HG03558 (cell line): ENCODE data around the gene FDXR.

ENCODE experiments used
- ATAC-seq: cut with Tn5 transposase; IDR thresholded peaks from one replicate; pipeline ENCODE4 v1.9.1; 2021; ENCODE audit warnings: moderate number of reproducible peaks; ENCODE audit not compliant: unreplicated experiment; ENCODE audit errors: extremely low read depth

Gene FDXR

DNA sequence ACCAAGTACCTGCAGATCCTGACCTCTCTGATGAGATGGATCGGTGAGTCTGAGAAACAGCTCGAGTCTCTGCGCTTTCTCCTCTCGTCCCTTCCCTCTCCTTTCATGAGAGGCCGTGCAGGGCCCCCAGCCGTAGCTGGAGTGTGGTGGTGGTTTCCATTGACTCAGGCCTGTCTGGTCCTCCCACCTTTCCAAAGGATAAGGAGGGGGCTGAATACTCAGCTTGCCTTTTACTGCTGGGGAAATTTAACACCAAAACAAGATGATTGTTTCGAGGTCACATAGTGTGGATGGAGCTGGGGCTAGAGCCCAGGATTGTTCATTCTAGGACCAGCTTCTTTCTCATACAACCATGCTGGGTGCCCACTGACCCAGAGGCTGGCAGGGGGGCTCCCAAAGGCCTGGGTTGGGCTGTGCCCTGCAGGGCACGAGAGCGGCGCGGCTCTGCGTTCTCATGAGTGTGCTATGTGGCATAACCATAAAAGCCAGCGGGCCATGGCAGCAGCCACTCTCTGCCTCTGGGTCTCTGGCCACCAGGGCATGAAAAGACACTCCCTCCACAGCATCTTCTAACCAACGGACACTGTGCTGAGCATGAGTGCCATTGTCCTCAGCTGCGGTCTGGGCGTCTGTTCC, 52.9 kb downstream of the FDXR start:
- no peak for ATAC-seq

DNA sequence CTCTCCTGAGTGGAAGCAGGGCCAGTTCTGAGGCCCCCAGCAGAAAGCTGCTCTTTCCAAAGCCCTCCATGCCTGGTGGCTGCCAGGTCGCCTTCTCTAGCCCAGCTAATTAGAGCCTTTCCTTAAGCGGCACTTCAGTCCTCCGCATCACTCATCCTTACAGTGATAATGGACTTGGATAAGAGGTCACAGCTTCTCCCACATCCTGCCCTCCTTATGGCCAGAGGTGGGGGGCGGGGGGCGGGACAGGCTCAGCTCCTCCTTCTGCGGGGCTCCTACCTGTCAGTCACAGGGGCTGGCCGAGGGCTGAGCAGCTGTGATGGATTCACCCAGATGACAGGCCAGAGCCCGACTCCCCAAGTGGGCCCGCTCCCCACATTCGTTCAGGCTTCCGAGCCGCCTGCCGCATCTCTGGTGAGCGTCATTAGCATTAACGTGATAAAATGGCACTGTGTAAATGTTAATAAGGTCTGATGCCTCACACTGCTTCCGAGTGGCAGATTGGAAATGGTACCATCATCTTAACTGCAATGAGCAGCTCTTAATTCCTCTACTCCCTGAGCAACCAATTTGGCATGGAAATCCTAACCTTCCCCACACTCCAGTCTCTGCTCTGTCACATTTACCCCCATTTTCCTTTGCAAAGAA, 54.4 kb downstream of the FDXR start:
- ATAC-seq = no peak

DNA sequence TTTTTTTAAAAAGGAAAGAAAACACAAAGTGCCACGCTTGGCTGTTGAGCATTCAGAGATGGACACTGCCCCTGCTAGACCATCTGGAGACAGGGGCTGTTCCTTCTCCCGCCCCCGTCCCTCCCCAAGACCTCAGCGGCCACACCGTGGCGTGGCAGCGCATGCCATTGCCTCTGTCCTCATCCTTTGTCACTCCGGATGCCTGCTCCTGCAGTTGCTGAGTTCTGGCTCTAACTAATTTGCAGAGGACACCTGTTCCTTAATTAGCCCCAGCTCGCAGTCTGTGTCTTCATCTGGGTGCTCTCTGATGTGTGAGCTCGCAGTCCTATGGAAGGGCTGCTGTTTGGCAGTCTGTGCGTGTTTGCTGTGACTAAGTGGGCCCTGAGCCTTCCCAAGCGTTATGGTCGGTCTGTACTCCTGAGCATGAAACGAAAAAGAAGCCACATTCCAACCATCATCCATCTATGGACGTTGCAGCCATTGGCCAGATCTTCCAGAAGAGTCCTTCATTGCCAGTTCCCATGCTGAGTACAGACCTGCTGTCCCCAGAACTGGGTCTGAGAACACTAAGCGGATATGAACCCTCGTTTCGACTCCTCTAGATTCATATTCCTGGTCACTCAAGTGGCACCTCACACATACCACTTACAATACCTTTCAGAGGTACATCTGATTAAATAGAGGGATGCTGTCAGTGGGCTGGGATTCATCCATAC, 55.7 kb downstream of the FDXR start:
- no peak for ATAC-seq

- no peak for ATAC-seq
These were observed 57.0 kb downstream of the FDXR start for GRCh38 chr17:74815550-74816370.

DNA sequence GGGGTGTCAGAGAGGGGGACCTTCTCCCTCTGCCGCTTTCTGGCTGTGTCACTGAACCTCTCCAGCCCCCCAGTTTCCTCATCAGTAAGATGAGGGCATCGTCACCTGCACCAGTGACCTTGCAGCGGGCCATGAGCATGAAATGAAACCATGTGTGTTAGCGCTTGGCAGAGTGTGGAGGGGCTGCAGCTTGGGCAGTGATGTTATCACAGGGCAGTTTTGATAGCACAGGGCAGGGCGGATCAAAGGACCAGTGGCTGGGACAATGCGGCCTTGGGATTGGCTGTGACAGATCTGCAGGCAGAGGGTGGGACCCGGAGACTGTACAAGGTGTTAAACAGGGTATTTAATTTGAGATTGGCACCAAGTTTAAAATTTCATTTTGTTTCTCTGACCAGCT, 57.7 kb downstream of the FDXR start:
- no peak for ATAC-seq

GRCh38 chr17:74814453-74814852, 58.3 kb downstream of the FDXR start:
- no peak for ATAC-seq
